Measurements from ENCODE around the gene INIP. TPM values are rescaled to one million over a fixed set of nuclear protein-coding genes. Genes with fewer than 3 reads are reported as not detected.

INIP gene
- total and polyA plus RNA-seq, 8 donors: 5.2 to 13.2 (median 7.7) TPM

DNA sequence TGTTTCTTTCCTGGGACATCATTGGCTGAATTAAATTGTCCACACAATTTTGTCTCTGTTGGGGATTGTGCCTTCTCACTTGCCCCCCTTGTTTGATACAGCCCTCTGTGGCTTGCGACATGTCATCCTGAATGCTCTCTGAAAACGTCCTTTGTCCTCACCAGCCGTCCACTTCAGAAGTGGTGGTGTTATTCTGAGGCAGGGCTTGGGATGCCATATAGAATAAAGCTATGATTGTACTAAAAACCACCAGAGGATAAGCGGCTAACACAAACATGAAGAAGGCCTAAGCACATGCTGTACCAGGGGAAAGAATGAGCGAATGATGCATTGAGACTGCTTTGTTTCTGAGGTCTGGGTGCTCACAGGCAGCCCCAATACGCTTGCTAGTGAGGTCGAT is 29.2 kb upstream of the INIP start:
- ATAC-seq (no peak), DNase-seq (no peak), FAIRE-seq (no peak)
- Histone ChIP-seq H3K36me3 (no peaks in the 10 kb centered on the region), H3K4me3 (no peak overlapping the region), H3K27me3 (no peaks in the 10 kb centered on the region), H3K27ac (no peak overlapping the region), H3K4me1 (peaks cover 0 to 12% (median 5%) of the 10 kb centered on the region in 3 donors), H3K9me3 (no peaks in the 10 kb centered on the region)
- intact Hi-C loops (cut with DNase I): no loop called here
- TF ChIP-seq, protein P1, sequence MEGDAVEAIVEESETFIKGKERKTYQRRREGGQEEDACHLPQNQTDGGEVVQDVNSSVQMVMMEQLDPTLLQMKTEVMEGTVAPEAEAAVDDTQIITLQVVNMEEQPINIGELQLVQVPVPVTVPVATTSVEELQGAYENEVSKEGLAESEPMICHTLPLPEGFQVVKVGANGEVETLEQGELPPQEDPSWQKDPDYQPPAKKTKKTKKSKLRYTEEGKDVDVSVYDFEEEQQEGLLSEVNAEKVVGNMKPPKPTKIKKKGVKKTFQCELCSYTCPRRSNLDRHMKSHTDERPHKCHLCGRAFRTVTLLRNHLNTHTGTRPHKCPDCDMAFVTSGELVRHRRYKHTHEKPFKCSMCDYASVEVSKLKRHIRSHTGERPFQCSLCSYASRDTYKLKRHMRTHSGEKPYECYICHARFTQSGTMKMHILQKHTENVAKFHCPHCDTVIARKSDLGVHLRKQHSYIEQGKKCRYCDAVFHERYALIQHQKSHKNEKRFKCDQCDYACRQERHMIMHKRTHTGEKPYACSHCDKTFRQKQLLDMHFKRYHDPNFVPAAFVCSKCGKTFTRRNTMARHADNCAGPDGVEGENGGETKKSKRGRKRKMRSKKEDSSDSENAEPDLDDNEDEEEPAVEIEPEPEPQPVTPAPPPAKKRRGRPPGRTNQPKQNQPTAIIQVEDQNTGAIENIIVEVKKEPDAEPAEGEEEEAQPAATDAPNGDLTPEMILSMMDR (IDR thresholded peaks at IDR 0.05): no peak
- WGBS, 2 donors: 80 to 81% methylated on average over 7 of the region's 7 CpGs

DNA sequence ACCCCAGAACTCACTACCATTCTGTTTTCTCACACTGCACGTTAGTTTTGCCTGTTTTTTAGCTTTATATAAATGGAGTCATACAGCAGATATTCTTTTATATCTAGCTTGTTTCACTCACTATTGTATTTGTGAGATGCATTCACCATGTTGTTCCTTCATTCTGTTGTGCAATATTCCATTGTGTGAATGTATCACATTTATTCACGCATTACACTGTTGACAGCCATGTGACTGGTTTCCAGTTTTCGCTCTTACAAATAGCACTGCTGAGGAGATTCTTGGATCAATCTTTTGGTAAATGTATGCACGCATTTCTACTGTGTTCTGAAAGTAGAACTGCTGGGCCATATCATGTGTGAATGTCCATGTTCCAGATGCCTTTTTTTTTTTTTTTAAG is 26.3 kb upstream of the INIP start:
- H3K27ac ChIP-seq: no peak overlapping the region
- ATAC-seq (no peak), FAIRE-seq (no peak), DNase-seq (no peak)
- intact Hi-C loops (cut with DNase I): no loop called here
- 78 to 79% methylated on average over 4 of the region's 4 CpGs for WGBS, 2 donors
- H3K4me3 ChIP-seq: no peak overlapping the region
- H3K36me3 ChIP-seq: no peaks in the 10 kb centered on the region
- no peaks in the 10 kb centered on the region for H3K27me3 ChIP-seq
- TF ChIP-seq, protein P1 (IDR thresholded peaks at IDR 0.05): no peak
- no peaks in the 10 kb centered on the region for H3K4me1 ChIP-seq
- H3K9me3 ChIP-seq: no peaks in the 10 kb centered on the region

DNA sequence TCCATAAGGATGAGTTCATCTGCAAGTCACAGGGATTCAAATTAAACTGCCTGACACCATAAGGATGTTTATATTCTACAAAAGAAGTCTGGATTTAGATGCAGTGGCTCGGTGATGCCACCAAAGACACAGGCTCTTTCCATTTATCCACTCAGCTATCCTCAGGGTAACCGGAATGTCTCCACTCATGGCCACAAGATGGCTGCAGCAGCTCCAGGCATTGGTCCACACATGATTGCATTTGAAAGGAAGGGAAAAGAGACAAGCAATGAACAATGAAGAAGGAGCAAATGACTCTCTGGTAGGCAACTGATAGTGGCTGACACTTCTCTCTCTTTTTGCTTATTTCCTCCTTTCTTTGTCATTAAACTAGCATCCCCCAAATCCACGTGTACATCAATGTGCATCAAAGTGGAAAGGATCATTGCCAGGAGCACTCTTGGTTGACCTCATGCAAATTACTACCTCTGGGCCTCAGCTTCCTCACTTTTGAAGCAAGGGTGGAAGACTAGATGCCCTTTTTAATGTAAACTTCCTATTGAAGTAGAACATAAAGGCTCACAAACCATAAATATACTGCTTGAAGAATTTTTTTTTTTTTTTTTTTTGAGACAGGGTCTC is 25.4 kb upstream of the INIP start:
- H3K27ac ChIP-seq: no peak overlapping the region
- WGBS, 2 donors: 79 to 86% methylated on average over 3 of the region's 3 CpGs
- no peaks in the 10 kb centered on the region for H3K4me1 ChIP-seq
- FAIRE-seq (no peak), DNase-seq (no peak), ATAC-seq (no peak)
- H3K27me3 ChIP-seq: no peaks in the 10 kb centered on the region
- intact Hi-C loops (cut with DNase I): no loop called here
- TF ChIP-seq, protein P1 (IDR thresholded peaks at IDR 0.05): no peak
- H3K4me3 ChIP-seq: no peak overlapping the region
- H3K9me3 ChIP-seq: no peaks in the 10 kb centered on the region
- no peaks in the 10 kb centered on the region for H3K36me3 ChIP-seq

DNA sequence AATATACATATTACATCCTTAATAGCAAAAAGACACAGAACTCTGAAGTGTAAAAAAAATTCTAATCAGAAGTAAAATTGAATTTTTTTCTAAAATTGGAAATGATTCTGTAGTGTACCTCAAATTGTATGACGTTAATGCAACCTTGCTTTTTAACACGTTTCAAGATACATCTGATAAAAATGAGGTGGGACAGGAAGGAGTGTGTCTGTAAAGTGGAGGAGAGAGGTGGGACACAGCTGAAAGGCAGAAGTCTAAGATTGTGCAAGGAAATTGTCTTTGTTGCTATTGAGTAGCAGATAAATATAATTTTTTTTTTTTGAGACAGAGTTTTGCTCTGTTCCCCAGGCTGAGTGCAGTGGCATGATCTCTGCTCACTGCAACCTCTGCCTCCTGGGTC is 17.0 kb upstream of the INIP start:
- Histone ChIP-seq H3K27me3 (no peaks in the 10 kb centered on the region), H3K4me3 (no peak overlapping the region), H3K36me3 (no peaks in the 10 kb centered on the region), H3K27ac (no peak overlapping the region), H3K4me1 (no peaks in the 10 kb centered on the region), H3K9me3 (no peaks in the 10 kb centered on the region)
- TF ChIP-seq, protein P1 (IDR thresholded peaks at IDR 0.05): no peak
- FAIRE-seq: no peak
- DNase-seq: no peak
- no peak for ATAC-seq
- 66 to 71% methylated on average over 2 of the region's 2 CpGs for whole genome bisulfite sequencing, 2 donors
- intact Hi-C loops (cut with DNase I): no loop called here

DNA sequence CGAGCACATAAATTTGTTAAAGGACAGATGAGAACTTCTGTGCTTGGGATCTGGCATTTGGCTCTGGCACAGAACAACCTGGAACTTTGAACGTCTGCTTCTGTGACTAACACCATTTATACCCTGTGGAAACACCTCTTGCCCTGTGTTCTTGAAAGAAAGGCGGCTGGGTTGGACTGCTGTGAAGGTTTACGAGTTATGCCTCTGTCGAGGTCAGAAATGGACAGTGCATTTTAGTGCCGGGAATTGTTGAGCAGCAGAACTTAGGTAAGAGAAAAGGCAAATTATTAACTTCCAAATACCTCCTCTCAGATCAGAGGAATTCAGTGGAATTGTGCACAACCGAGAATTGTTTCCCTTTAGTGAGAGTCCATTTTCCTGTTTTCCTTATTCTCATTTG is 14.1 kb upstream of the INIP start:
- 44 to 49% methylated on average over 7 of the region's 7 CpGs for WGBS, 2 donors
- TF ChIP-seq, protein P1 (IDR thresholded peaks at IDR 0.05): no peak
- FAIRE-seq (no peak), DNase-seq (peak in 1 of 6 donors; percentile 35), ATAC-seq (peak; percentile 25 to 87 (median 69))
- intact Hi-C loops (cut with DNase I): no loop called here
- Histone ChIP-seq H3K4me1 (no peaks in the 10 kb centered on the region), H3K27ac (peak overlapping the region; percentile 26 to 74 (median 56)), H3K9me3 (no peaks in the 10 kb centered on the region), H3K36me3 (no peaks in the 10 kb centered on the region), H3K4me3 (no peak overlapping the region), H3K27me3 (no peaks in the 10 kb centered on the region)
